Fibroblast of the conjunctiva (primary cell): Measurements from ENCODE around the gene BPI.
"Not testable (repeated sequence)": the region's sequence is repeated elsewhere in the genome, so short reads cannot be mapped to it uniquely, and the experiment has no call there.

Experiments used
- DNase-seq: peaks from one replicate; pipeline ENCODE4 v3.0.0-alpha.2; 2010; ENCODE audit warnings: low read depth

The BPI gene

DNA sequence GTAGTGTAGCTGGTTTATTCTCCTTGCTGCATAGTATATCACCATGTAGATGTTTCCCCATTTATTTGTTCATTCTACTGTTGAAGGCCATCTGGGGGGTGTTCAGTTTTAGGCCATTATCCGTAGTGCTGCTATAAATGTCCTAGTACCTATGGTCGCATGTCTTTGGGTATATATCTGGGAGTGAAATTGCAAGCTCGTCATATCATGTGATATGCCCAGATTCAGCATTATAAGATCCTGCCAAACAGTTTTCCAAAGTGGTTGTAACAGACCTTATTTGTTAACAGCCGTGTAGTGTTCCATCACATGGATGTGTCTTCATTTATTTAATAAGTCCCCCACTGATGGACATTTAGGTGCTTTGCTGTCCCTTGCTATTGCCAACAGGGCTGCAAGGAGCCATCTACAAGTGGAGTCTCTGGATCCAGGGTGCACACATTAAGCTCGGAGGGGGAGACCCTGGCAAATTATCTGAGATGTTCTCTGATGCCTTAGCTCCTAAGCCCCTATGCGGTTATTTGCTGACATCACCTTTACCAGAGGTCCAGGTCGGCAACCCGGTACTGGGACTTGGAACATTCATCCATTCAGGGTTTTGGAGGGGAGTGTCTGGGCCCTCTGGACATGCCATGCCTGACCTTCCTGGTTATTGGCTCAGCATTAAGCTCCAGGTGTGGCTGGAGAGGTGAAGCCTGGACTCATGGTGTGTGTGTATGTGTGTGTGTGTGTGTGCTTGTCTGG, 59.2 kb downstream of the BPI start:
- no peak for DNase-seq

- DNase-seq = no peak
Measured at GRCh38 chr20:38369389-38369788, 65.4 kb downstream of the BPI start.

GRCh38 chr20:38372806-38373205, 68.8 kb downstream of the BPI start:
- DNase-seq = no peak

- DNase-seq = no peak
Measured at GRCh38 chr20:38373231-38373867, 69.4 kb downstream of the BPI start.

DNA sequence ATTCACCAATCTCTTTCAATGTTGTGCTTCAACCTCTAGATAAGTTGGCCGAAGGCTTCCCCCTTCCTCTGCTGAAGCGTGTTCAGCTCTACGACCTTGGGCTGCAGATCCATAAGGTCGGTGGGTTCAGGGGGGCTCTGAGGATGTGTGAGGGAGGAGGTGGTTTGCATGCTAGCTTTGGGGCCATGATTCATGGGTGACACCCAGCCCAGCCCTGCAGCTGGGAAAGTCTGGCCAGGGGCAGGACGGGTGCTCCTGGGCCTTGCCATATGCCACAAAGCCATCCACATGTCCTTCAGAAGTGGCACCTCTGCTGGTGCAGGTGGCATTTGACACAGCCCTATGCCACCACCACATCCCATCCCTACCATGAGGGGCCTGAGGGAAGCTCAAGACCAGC, 69.9 kb downstream of the BPI start:
- DNase-seq = no peak

DNA sequence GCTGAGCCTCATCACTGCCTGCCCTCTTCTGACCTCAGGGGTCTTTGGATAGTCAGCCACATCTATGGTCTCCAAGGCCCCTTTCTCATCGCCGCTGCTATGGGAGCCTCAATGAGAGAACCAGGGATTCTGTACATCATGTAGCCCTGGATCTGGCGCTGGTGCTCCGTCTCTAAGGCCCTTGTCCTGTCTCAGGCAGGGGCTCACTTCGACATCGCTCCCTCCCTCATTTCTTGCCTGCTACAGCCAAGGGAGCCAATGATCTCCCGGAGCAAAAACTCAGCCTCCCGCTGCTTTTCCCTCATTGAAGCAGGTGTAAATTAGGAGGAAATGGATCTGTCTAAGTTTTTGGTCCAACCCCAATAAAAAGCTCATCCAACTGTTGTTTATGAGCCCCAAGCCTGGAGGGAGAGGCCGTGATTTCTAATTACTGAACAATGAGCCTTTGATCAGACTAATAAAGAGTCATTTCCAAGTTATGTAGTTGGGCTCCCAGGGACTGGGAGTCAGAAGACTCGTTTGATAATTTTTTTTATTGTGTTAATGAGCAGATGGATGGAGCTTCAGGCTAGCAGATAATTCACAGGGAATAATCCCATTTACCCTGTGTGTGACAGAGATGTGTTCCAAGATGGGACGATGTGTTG, 73.2 kb downstream of the BPI start:
- DNase-seq = no peak

DNA sequence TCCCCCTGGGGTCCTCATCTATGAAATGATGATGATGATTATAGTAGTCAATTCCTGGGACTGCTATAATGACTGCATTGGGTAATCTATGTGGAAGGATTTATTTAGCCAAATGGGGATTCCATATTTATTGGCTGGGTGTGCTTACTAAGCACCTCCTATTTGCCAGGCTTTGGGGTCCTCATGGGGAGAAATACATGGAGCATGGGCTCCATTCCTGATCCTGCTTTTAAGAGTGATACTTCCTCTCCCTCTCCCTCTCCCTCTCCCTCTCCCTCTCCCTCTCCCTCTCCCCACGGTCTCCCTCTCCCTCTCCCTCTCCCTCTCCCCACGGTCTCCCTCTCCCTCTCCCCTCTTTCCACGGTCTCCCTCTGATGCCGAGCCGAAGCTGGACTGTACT, 73.9 kb downstream of the BPI start:
- not testable (repeated sequence) for DNase-seq

DNA sequence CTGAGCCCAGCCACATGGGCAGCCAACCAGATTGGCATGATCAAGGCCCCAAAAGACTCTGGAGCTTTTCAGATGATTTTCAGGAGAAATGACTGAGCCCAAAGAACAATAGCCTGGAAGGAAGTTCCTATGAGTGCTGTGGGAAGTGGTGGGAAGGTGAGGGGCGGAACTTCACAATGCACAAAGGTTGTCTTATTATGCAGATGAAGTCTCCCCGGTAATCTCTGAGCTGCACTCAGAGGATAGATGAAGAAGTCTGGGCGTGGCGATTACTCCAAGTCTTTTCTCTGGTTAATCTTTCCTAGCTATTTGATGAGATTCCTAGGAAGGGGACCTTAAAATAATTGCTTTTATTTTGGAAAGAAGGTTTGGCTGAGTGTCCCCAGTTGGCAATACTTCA, 79.2 kb downstream of the BPI start:
- DNase-seq = no peak

GRCh38 chr20:38386004-38386403, 82.0 kb downstream of the BPI start:
- DNase-seq = no peak

- no peak for DNase-seq
Measured at GRCh38 chr20:38386851-38387250, 82.9 kb downstream of the BPI start.
